GM18502 (cell line): ENCODE measurements around the gene LZTFL1.

ENCODE experiments used
- ATAC-seq: cut with Tn5 transposase; IDR thresholded peaks from one replicate; pipeline ENCODE4 v1.9.1; 2021; ENCODE audit warnings: mild to moderate bottlenecking; ENCODE audit not compliant: unreplicated experiment, poor library complexity

Gene LZTFL1

GRCh38 chr3:45790596-45790995, 51.3 kb downstream of the LZTFL1 start:
- ATAC-seq, result no peak

GRCh38 chr3:45789235-45789812, 52.6 kb downstream of the LZTFL1 start:
- no peak for ATAC-seq

- ATAC-seq, result no peak
These were observed 54.4 kb downstream of the LZTFL1 start for GRCh38 chr3:45787551-45787950.

- ATAC-seq, result no peak
These were observed 55.0 kb downstream of the LZTFL1 start for GRCh38 chr3:45786801-45787495.

GRCh38 chr3:45785605-45786150, 56.2 kb downstream of the LZTFL1 start:
- ATAC-seq, result no peak

- ATAC-seq, result no peak
These were observed 58.3 kb downstream of the LZTFL1 start for GRCh38 chr3:45783667-45784066.

- ATAC-seq, result no peak
These were observed 59.5 kb downstream of the LZTFL1 start for GRCh38 chr3:45782381-45782780.

GRCh38 chr3:45781841-45782240, 60.1 kb downstream of the LZTFL1 start:
- no peak for ATAC-seq

- no peak for ATAC-seq
These were observed 60.6 kb downstream of the LZTFL1 start for GRCh38 chr3:45781271-45781670.

GRCh38 chr3:45779746-45780735, 61.9 kb downstream of the LZTFL1 start:
- no peak for ATAC-seq

- ATAC-seq, result no peak
These were observed 63.1 kb downstream of the LZTFL1 start for GRCh38 chr3:45778761-45779201.

- ATAC-seq, result no peak
These were observed 64.1 kb downstream of the LZTFL1 start for GRCh38 chr3:45777746-45778386.

GRCh38 chr3:45777111-45777745, 64.7 kb downstream of the LZTFL1 start:
- no peak for ATAC-seq

GRCh38 chr3:45776611-45777010, 65.3 kb downstream of the LZTFL1 start:
- ATAC-seq, result no peak

GRCh38 chr3:45776301-45776595, 65.7 kb downstream of the LZTFL1 start:
- ATAC-seq, result no peak

- ATAC-seq, result no peak
These were observed 66.2 kb downstream of the LZTFL1 start for GRCh38 chr3:45775571-45776300.

- no peak for ATAC-seq
These were observed 67.1 kb downstream of the LZTFL1 start for GRCh38 chr3:45774581-45775521.
